Osteocyte (in vitro differentiated cells): ENCODE data around the gene SIX4. TPM values are rescaled to one million over a fixed set of nuclear protein-coding genes. Genes with fewer than 3 reads are reported as not detected.

Experiments
- DNase-seq: peaks from one replicate; pipeline ENCODE4 v3.0.0; 2021; ENCODE audit warnings: mixed read lengths; ENCODE audit not compliant: unreplicated experiment; ENCODE audit errors: extremely low spot score
- H3K27ac Mint-ChIP-seq: one replicate; pipeline ENCODE4 v1.8.0; 2021; ENCODE audit warnings: mild to moderate bottlenecking, mixed read lengths; ENCODE audit not compliant: unreplicated experiment
- H3K27me3 Mint-ChIP-seq: one replicate; pipeline ENCODE4 v1.8.0; 2021; ENCODE audit warnings: mixed read lengths; ENCODE audit not compliant: unreplicated experiment
- H3K36me3 Mint-ChIP-seq: one replicate; pipeline ENCODE4 v1.8.0; 2021; ENCODE audit warnings: mixed read lengths; ENCODE audit not compliant: unreplicated experiment
- H3K4me1 Mint-ChIP-seq: one replicate; pipeline ENCODE4 v1.8.0; 2021; ENCODE audit warnings: mixed read lengths; ENCODE audit not compliant: unreplicated experiment
- H3K4me3 Mint-ChIP-seq: one replicate; pipeline ENCODE4 v1.8.0; 2021; ENCODE audit warnings: mild to moderate bottlenecking, moderate library complexity, mixed read lengths; ENCODE audit not compliant: unreplicated experiment
- H3K9me3 Mint-ChIP-seq: one replicate; pipeline ENCODE4 v1.8.0; 2021; ENCODE audit warnings: mixed read lengths; ENCODE audit not compliant: unreplicated experiment
- CTCF ChIP-seq: fragments of 200-600 bp; sonication (generic); IDR thresholded peaks from 2 replicates; pipeline ENCODE4 v1.5.0; 2021; ENCODE audit warnings: antibody characterized with exemption, mild to moderate bottlenecking, moderate library complexity
- long read RNA-seq: library from polyadenylated mRNA; unstranded; transcript quantifications from one replicate; pipeline ENCODE4 v2.0.0, GENCODE V29; 2021
- total RNA-seq: library from RNA; stranded (reverse); gene quantifications from 2 replicates; pipeline ENCODE4 v1.2.1, GENCODE V29; 2021

SIX4 gene
- total RNA-seq = 80.0 and 80.1 TPM in 2 replicates
- long read RNA-seq, full-length matches to known transcripts = 5 of 18 reads
- long read RNA-seq, partial matches to known transcripts = 6 of 18 reads
- long read RNA-seq, other reads (novel, unspliced or antisense) = 7 of 18 reads

GRCh38 chr14:60723907-60724618, at the start of gene SIX4:
SIX4 (minus strand) TSS chr14:60724351; CDS start chr14:60724074, 277 bp downstream.
- Mint-ChIP-seq H3K36me3 (peaks cover 27% of the 10 kb centered on the region), H3K27me3 (no peaks in the 10 kb centered on the region), H3K4me1 (peaks cover 25% of the 10 kb centered on the region), H3K4me3 (peak within 1 kb of the TSS; percentile 100), H3K9me3 (no peaks in the 10 kb centered on the region), H3K27ac (peak within 1 kb of the TSS; percentile 98)
- peak; percentile 90 for DNase-seq
- no peak for TF ChIP-seq CTCF

GRCh38 chr14:60773558-60773957, 49.4 kb upstream of the SIX4 start:
- Mint-ChIP-seq H3K27me3 (no peaks in the 10 kb centered on the region), H3K4me3 (no peak overlapping the region), H3K36me3 (no peaks in the 10 kb centered on the region), H3K9me3 (no peaks in the 10 kb centered on the region), H3K4me1 (peaks cover 16% of the 10 kb centered on the region), H3K27ac (no peak overlapping the region)
- TF ChIP-seq CTCF = no peak
- no peak for DNase-seq

GRCh38 chr14:60771117-60771516, 47.0 kb upstream of the SIX4 start:
- DNase-seq = no peak
- no peaks in the 10 kb centered on the region for H3K9me3 Mint-ChIP-seq
- no peak overlapping the region for H3K27ac Mint-ChIP-seq
- H3K4me1 Mint-ChIP-seq = peaks cover 5% of the 10 kb centered on the region
- H3K27me3 Mint-ChIP-seq = no peaks in the 10 kb centered on the region
- no peaks in the 10 kb centered on the region for H3K36me3 Mint-ChIP-seq
- TF ChIP-seq CTCF = no peak
- no peak overlapping the region for H3K4me3 Mint-ChIP-seq

- H3K27ac Mint-ChIP-seq = no peak overlapping the region
- no peak for TF ChIP-seq CTCF
- H3K9me3 Mint-ChIP-seq = no peaks in the 10 kb centered on the region
- no peak overlapping the region for H3K4me3 Mint-ChIP-seq
- H3K36me3 Mint-ChIP-seq = no peaks in the 10 kb centered on the region
- peaks cover 7% of the 10 kb centered on the region for H3K4me1 Mint-ChIP-seq
- no peak for DNase-seq
- no peaks in the 10 kb centered on the region for H3K27me3 Mint-ChIP-seq
Measured at GRCh38 chr14:60768602-60769001, 44.5 kb upstream of the SIX4 start.

- H3K36me3 Mint-ChIP-seq = no peaks in the 10 kb centered on the region
- H3K27me3 Mint-ChIP-seq = no peaks in the 10 kb centered on the region
- no peak overlapping the region for H3K27ac Mint-ChIP-seq
- H3K9me3 Mint-ChIP-seq = no peaks in the 10 kb centered on the region
- DNase-seq = no peak
- no peak overlapping the region for H3K4me3 Mint-ChIP-seq
- TF ChIP-seq CTCF = no peak
- peaks cover 61% of the 10 kb centered on the region for H3K4me1 Mint-ChIP-seq
Measured at GRCh38 chr14:60760644-60761364, 36.7 kb upstream of the SIX4 start.
